ENCODE results near the gene TPR.
"Not testable (repeated sequence)": the region's sequence is repeated elsewhere in the genome, so short reads cannot be mapped to it uniquely, and the experiment has no call there.

TPR gene

DNA sequence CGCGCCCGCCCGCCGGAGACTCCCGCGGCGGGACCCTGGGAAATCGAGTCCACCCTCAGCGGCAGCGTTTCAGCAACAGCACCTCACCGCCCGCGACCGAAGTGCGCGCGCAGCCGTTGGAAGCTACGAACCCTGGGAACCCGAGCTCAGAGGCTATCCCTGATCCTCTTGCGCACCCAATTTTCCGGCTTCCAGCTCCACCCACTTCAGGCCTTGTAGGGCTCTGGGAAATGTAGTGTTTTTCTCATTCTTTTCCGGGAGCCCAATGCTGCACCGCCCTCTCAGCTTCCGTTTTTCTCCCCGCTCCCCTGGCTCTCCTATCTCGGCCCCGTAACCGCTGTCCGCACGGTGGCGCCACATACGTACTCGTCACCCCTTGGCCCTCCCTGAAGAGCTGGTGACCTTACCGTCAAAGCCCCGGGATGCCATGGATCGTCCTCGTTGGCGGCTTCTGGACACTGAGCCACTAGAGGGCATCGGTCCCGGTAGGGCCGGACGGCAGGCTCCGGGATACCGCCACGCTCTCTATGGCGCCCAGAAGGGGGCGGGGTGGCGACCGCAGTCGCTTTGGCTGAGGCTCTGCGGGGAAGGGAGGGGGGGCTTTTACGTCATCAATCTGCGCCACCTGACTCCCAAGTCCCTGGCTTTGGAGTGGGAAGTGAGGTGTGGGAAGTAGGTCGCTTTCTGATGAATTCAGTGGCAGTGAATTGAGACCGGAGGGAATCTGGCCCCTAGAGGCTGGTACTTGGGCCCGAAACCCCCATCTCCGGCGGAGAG lies at the start of gene TPR, which contains the start of gene ODR4:
Gene TPR (minus strand): TSS at position 102 of the 777 bp plus-strand sequence. CDS start 225 bp downstream, outside the sequence.
Gene ODR4 (plus strand): TSS at position 687 of the 777 bp plus-strand sequence. CDS start 3,948 bp downstream, outside the sequence.
- peak; percentile 99 for DNase-seq (ENCODE audit: low spot score)

DNA sequence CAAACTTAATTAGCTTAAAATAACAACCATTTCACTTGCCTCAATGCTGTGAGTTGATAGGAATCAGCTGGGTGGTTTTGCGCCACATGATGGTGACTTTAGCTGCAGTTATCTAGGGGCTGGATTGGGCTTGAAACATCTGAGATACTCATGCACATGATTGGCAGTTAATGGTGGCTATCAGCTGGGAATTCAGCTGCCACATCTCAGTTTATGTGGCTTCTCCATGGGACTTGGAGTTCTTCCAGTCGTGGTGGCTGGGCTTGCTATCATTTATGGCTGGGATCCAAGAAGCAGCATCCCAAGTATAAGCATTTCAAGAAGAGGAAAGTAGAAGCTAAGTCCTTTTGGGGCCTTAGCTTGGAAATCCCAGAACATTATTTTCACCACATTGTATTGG lies 49.5 kb upstream of the TPR start:
- DNase-seq (ENCODE audit: low spot score), result no peak

DNA sequence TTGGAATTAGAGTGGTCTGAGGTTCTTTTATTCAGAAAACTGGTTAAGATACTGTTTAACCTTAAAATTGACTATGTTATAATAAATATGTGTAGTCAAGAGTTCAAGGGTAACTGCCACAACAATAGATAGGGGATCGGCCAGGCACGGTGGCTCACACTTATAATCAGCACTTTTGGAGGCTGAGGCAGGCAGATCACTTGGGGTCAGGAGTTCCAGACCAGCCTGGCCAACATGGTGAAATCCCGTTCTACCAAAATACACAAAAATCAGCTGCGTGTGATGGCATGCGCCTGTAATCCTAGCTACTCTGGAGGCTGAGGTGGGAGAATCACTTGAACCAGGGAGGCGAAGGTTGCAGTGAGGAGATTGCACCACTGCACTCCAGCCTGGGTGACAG lies 46.4 kb upstream of the TPR start:
- DNase-seq (ENCODE audit: low spot score), result no peak

DNA sequence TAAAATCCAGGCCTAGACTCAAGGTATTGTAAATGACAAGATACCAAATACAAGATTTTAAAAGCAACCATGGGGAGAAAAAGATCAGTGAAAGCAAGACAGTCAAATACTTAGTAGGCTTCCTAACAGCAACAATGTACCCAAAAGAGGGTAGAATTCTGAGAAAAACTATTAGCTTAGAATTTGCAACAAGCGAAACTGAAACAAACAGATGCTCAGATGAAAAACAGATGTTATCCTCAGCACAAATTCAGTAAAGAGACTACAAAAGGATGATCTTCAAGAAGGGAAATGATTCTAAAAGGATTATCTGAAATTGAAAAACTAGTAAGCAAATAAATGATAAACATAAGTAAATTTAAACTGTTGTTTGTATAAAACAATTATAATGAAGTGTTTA lies 45.9 kb upstream of the TPR start:
- no peak for DNase-seq (ENCODE audit: low spot score)

DNA sequence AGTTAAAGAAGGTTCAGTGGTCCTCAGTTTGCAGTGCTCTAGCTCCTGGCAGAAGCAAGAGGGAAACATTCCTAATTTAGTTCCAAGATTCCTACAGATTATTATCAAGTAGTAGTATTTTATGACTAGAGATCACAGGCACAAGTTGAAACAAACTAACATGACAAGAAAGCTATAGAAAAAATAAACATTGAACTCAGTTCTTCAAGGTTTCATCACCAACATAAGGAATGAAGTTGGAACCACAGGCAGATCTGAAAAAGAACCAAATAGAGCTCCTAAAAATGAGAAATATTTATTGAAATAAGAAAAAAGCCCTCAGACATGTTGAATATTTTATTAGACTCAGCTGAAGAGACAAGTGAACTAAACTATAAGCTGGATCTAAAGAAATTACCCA lies 45.3 kb upstream of the TPR start:
- no peak for DNase-seq (ENCODE audit: low spot score)

DNA sequence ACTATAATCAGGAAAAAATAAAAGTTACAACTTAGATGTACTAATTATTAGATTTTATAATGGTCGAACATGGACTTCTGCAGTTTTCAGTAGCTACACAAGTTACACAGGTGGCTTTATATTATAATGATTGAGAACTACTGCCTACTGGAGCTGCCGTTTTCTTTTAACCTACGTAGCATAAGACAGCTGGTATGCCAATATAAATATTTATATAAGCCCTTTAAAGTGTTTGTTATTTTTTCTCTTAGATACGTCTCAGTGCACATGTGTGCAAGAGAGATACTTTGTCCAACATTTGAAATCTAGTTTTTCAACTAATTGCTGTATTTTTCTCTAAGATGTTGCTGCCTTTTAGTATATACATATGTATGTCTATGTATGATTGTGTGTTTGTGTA lies 43.5 kb upstream of the TPR start:
- no peak for DNase-seq (ENCODE audit: low spot score)

DNA sequence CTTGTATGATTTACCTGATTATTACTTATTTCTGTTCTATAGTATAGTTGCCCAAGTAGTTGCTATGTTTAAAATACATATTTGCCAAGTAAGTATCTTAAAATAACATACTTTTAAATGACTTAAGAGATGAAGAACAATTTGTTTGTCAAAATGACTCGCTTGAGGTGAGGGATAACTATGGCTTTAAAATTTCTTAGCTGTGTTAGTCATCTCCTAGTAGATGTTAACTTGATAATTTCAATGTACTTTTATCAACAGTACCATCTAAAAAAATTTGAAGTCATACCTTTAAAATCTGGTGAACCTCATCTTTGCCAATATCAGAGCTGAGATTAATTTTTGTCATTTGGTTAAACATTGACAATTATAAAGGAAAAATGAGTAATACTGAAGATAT lies 38.3 kb upstream of the TPR start:
- no peak for DNase-seq (ENCODE audit: low spot score)

DNA sequence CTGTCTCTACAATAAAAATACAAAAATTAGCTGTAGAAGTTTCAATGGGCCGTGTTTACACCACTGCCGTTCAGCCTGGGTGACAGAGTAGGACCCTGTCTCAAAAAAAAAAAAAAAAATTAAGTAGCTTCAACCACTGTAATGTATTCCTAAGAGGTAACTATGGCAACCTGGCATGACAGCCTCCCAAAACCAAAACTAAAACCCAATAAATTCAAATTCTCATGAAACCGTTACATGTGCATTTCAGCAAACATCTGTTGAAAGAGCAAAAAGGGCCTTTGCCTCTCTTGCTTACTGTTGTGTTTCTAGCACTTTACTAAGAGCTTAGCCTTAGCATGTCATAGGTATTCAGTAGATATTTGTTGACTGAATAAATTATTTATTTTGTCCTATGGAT lies 34.0 kb upstream of the TPR start:
- DNase-seq (ENCODE audit: low spot score), result no peak

DNA sequence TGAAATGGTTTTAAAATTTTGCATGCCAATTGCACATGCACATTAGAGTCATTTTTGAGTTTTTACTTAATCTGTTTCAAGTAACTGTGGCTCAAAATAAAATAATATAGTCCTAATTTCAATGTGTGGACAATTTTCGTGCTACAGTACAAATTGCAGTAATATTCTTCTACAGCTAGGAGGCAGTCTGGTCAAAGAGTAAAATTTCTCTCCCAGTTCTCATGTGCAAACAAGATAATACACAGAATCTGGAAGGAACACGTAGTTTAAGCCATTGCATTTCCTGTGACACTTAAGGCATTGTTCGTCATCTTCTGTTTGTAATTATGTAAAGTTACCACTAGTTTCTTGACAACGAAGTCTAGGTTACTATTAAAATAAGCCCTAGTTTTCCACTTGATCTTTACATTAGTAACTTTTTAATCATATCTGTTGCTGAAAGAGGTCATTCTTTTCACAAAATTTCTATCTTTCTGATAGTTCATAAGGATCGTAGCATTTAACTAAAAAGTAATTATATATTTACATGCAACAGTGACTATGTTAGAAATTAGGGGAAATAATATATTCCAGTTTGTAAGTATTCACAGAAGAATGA lies 29.5 kb upstream of the TPR start:
- peak; percentile 43 for DNase-seq (ENCODE audit: low spot score)

DNA sequence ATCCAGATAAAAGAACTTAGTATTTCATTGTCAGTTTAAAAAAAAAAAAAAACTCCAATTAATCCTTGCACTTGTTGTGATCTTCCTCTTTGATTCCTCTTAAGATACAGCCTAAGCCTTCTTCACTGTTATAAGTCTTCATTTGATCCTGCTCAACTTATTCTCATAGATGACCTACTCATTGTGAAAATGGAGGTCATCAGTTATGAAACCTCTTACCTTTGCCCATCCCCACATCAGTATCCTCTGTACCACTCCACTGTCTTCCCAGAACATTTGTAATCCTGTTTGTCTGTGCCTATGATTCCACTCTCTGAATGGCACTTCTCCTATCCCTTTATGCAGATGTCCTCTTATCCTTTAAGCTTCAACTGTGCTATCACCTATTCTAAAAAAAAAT lies 28.6 kb upstream of the TPR start:
- DNase-seq (ENCODE audit: low spot score), result no peak

DNA sequence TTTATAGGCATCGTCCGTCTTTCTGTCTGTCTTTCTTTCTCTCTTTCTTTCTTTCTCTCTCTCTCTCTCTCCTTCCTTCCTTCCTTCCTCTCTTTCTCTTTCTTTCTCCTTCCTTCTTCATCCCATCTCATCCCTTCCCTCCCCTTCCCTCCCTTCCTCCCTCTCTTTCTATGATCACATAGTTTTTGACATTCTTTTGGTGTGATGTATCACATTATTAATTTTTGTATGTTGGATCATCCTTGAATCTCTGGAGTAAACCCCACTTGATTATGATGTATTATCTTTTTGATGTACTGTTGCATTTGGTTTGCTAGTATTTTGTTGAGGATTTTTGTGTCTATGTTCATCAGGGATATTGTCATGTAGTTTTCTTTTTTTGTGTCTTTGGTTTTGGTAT lies 26.4 kb upstream of the TPR start:
- not testable (repeated sequence) for DNase-seq (ENCODE audit: low spot score)

DNA sequence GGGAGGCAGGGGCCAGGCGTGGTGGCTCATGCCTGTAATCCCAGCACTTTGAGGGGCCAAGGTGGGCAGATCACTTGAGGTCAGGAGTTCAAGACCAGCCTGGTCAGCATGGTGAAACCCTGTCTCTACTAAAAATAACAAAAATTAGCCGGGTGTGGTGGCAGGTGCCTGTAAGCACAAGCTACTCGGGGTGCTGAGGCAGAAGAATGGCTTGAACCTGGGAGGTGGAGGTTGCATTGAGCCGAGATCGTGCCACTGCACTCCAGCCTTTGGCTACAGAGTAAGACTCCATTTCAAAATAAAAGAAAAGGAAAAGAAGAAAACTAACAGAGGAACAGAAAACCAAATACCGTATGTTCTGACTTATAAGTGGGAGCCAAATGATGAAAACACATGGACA lies 17.7 kb upstream of the TPR start:
- not testable (repeated sequence) for DNase-seq (ENCODE audit: low spot score)

DNA sequence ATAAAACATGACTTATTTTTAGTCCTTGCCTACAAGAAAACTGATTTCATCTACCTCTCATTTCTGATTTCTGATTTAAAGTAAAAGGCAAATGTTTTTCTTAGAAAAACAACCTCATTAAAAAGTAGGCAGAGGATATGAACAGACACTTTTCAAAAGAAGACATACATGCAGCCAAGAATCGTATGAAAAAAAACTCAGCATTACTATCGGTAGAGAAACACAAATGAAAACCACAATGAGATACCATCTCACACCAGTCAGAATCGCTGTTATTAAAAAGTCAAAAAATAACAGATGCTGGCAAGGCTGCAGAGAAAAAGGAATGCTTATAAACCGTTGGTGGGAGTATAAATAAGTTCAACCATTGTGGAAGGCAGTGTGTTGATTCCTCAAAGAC lies 16.8 kb upstream of the TPR start:
- no peak for DNase-seq (ENCODE audit: low spot score)

DNA sequence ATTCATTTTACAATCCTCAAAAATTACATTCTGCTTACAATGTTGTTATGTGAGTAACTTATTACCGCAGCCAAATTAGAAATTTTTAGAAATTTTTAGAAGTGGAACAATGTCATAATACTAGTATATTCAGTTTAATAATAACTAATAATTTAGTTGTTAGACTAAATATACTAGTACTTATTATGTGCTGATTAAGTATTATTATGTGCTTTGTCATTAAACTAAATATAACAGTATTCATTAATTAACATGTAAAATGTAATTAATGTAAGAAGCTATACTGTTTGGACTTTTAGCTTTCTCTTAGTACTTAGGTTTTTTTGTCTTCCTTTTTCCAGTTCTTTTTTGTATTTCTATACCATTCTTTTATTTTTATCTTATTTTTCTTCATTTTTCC lies 15.9 kb upstream of the TPR start:
- no peak for DNase-seq (ENCODE audit: low spot score)

DNA sequence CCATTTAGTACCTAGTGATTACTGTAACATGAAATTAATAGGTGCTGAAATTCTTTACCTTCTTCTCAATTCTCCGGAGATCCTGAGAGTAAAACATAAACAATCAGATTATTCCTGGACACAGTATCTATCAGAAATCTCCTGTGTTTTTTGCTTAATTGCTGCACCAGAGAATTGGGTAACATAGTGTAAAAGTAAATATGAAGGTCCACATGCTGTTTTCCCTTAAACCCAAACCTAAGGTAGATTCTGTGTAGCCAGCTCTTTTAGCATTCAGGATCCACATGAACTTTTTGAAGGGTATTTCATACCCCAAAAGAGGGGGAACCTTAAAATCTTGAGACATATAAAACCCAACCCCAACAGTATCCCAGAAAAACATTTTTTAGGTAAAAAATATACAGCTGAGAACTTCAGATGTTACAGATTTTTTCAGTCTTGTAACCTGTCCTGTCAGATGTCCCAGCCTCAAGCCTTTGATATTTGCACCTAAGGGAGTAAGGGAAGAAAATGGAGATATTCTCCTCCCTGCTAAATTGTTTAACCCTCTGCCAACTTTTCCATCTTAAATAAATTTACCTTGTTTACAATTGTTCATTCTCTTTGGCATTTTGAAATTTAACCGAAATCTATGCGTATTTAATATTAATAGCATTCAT lies 11.8 kb upstream of the TPR start:
- no peak for DNase-seq (ENCODE audit: low spot score)

DNA sequence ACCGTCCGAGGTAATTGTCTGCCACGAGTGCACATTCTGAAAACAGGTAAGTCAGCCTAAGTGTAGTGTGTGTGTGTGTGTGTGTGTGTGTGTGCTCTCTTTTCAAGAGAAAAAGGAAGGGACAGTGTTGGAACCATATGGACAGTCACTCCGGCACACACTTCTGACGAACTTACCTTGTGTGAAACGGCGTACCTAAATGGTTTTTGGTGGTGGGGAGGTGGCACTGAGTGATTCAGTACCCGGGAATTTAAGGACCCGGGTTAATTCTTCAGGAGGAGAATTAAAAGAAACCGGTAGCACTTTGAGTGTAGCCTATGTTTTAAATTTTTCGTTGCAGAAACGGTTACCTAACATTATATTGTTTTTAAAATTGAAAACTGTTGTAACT lies 871 bp upstream of the TPR start:
- DNase-seq (ENCODE audit: low spot score), result no peak

DNA sequence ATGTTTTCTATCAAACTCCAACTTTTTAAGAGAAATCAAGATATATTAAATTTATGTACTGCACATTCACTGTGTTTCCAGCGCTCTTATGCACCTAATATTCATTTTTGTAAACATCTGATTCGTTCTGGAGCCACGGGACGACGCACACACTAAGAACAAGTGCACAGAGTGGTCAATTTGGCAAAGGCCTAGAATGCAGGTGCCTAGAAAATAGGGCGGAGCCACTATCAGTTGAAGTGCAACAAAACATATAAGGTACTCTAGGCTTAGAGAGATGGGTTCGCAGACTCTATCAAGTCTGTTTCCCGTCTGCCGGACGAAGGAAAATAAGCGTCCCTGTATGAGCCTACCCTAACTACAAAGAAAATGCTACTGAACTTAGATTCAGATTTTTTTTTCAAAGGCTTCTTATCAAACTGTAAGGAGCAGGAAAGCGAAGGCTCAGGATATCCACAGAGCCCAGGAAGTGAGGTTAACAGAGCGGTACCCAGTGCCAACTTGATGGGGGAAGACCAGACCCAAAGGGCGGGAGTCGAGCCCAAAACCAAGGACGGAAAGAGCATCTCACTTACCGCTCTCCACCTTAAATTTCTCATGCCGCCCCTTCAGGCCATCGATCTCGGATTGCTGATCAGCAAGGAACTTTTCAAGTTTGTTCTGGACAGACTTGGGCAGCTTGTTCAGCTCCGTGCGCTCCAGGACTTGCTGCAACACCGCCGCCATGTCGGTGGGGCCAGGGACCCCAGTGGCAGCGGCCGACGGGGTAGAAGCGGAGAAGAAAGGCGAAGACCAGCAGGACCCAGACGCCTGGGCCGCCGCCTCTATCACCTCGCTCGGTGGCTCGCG lies 526 bp downstream of the TPR start:
- peak; percentile 82 for DNase-seq (ENCODE audit: low spot score)

DNA sequence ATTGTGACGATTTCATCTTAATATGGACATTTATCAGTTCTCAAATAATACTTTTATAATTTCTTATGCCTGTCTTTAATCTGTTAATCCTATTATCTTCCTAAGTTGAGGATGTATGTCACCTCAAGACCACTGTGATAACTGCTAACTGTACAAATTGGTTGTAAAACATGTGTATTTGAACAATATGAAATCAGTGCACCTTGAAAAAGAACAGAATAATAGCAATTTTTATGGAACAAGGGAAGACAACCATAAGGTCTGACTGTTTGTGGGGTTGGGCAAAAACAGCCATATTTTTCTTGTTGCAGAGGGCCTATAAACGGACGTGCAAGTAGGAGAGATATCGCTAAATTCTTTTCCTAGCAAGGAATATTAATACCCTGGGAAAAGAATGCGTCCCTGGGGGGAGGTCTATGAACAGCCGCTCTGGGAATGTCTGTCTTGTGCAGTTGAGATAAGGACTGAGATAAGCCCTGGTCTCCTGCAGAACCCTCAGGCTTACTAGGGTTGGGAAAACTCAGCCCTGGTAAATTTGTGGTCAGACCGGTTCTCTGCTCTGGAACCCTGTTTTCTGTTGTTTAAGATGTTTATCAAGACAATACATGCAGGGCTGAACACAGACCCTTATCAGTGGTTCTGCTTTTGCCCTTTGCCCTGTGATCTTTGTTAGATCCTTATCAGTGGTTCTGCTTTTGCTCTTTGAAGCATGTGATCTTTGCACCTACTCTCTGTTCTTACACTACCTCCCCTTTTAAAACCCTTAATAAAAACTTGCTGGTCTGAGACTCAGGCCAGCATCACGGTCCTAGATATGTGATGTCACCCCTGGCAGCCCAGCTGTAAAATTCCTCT lies 27.0 kb downstream of the TPR start:
- DNase-seq (ENCODE audit: low spot score), result not testable (repeated sequence)

DNA sequence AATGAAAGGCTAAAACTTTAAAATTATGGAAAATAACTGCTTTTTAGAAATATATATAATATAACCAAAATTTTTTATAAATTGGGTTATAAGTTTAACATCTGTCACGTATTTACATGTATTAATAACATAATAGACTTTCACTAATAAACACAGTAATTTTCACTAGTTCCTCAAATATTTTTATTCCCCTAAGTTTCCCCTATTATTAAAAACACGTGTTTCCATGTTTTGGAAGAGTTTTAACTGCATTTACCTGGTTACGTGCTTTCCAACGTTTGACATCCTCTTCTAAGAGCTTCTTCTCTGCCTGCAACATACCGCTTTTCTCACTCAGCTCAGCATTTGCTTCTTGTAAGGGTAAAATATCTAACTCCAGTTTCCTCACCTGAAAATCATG lies 34.3 kb downstream of the TPR start:
- DNase-seq (ENCODE audit: low spot score), result no peak

DNA sequence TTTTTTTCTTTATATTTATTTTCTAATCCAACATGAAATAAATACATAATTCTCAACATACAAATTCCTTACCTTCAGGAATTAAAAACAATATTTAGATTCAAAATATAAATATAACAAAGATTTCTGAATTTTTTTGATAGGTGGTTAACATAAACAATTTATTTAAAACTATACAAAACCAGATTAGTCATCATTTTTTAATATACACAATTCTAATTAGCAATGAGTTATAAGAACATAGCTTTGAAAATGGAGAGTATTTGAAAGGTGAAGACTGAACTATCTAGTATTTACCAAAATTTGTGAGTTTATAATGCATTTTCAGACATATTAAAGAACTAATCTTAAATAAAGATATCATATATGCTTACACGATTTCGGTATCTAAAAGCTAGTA lies 37.5 kb downstream of the TPR start:
- DNase-seq (ENCODE audit: low spot score), result no peak

DNA sequence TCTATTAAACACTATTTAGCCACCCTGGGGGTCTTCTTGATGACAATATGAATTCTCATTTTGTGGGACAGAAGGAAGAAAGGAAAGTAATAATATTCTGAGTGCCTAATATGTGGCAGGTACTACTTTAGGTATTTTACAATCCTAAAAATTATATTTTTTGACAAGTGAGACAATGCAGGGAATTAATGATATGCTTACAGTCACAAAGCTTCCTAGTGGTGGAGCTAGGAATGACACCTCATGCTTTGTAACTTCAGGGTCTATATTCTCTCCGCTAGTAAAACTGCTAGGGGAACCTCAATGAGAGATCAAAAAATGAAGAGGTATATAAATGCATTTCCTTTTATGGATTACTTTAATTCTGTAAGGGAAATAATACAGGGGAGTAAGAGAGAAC lies 44.3 kb downstream of the TPR start:
- DNase-seq (ENCODE audit: low spot score), result no peak
